SK-N-SH treated with all-trans-retinoic acid at 6 μM for 48 hours (cell line): ENCODE measurements around the gene SNX10.

Experiments
- ATAC-seq: fragments of 200-7000 bp; cut with Tn5 transposase; 3 replicates; pipeline ENCODE4 v1.9.1; 2020; ENCODE audit warnings: mild to moderate bottlenecking, moderate library complexity
- ARNTL ChIP-seq: fragments of 450-650 bp; formaldehyde crosslinking; IDR thresholded peaks from 2 replicates; pipeline ENCODE4 v1.5.0; 2020; ENCODE audit warnings: low read depth, mild to moderate bottlenecking, moderate library complexity, borderline replicate concordance
- BACH2 ChIP-seq: fragments of 250-450 bp; sonication (Bioruptor Pico); IDR thresholded peaks from 2 replicates; pipeline ENCODE4 v1.9.0; 2021; ENCODE audit warnings: mild to moderate bottlenecking, borderline replicate concordance
- CSDC2 ChIP-seq: fragments of 250-450 bp; sonication (Bioruptor Pico); IDR thresholded peaks from 2 replicates; pipeline ENCODE4 v1.5.0; 2020; ENCODE audit warnings: mild to moderate bottlenecking, moderate library complexity
- ESRRG ChIP-seq: fragments of 250-450 bp; sonication (Bioruptor Pico); IDR thresholded peaks from 2 replicates; pipeline ENCODE4 v1.6.1; 2021; ENCODE audit warnings: mild to moderate bottlenecking
- GLIS3 ChIP-seq: fragments of 250-450 bp; sonication (Bioruptor Pico); IDR thresholded peaks from 2 replicates; pipeline ENCODE4 v1.5.0; 2020; ENCODE audit warnings: mild to moderate bottlenecking, moderate library complexity
- ISL1 ChIP-seq: fragments of 250-450 bp; sonication (Bioruptor Pico); IDR thresholded peaks from 2 replicates; pipeline ENCODE4 v2.1.2; 2022; ENCODE audit warnings: mild to moderate bottlenecking, moderate library complexity
- OSR1 ChIP-seq: fragments of 250-450 bp; sonication (Bioruptor Pico); IDR thresholded peaks from 2 replicates; pipeline ENCODE4 v1.8.0; 2022; ENCODE audit warnings: moderate library complexity, mild to moderate bottlenecking, inconsistent platforms
- PPARA ChIP-seq: fragments of 250-450 bp; sonication (Bioruptor Pico); IDR thresholded peaks from 2 replicates; pipeline ENCODE4 v1.5.0; 2020; ENCODE audit warnings: mild to moderate bottlenecking, borderline replicate concordance
- RARB ChIP-seq: fragments of 250-450 bp; sonication (Bioruptor Pico); IDR thresholded peaks from 2 replicates; pipeline ENCODE4 v1.8.0; 2021; ENCODE audit warnings: mild to moderate bottlenecking, moderate library complexity
- SNAI2 ChIP-seq: fragments of 250-450 bp; sonication (Bioruptor Pico); IDR thresholded peaks from 2 replicates; pipeline ENCODE4 v1.5.0; 2020; ENCODE audit warnings: mild to moderate bottlenecking, moderate library complexity
- TCF4 ChIP-seq: fragments of 250-450 bp; sonication (Bioruptor Pico); IDR thresholded peaks from 2 replicates; pipeline ENCODE4 v1.8.0; 2021; ENCODE audit warnings: mild to moderate bottlenecking, moderate library complexity, borderline replicate concordance
- ZC3H10 ChIP-seq: fragments of 250-450 bp; sonication (Bioruptor Pico); IDR thresholded peaks from 2 replicates; pipeline ENCODE4 v1.5.1; 2021; ENCODE audit warnings: mild to moderate bottlenecking, moderate library complexity
- ZFP3 ChIP-seq: fragments of 250-450 bp; sonication (Bioruptor Pico); IDR thresholded peaks from 2 replicates; pipeline ENCODE4 v1.5.0; 2020; ENCODE audit warnings: mild to moderate bottlenecking, moderate library complexity
- ZFP30 ChIP-seq: fragments of 450-650 bp; formaldehyde crosslinking; IDR thresholded peaks from 2 replicates; pipeline ENCODE4 v1.5.0; 2022; ENCODE audit warnings: mild to moderate bottlenecking, moderate library complexity
- ZNF70 ChIP-seq: fragments of 450-650 bp; formaldehyde crosslinking; IDR thresholded peaks from 2 replicates; pipeline ENCODE4 v1.5.0; 2020; ENCODE audit warnings: mild to moderate bottlenecking, moderate library complexity
- ZNF8 ChIP-seq: fragments of 450-650 bp; formaldehyde crosslinking; IDR thresholded peaks from 2 replicates; pipeline ENCODE4 v1.5.0; 2020; ENCODE audit warnings: mild to moderate bottlenecking, moderate library complexity
- TF ChIP-seq, protein P1 (sequence below): fragments of 250-450 bp; sonication (Bioruptor Pico); IDR thresholded peaks from 2 replicates; pipeline ENCODE4 v1.5.1; 2021; ENCODE audit warnings: mild to moderate bottlenecking, moderate library complexity
- TF ChIP-seq, protein P2 (sequence below): fragments of 250-450 bp; sonication (Bioruptor Pico); IDR thresholded peaks from 2 replicates; pipeline ENCODE4 v1.5.1; 2020; ENCODE audit warnings: low read depth, mild to moderate bottlenecking, moderate library complexity
- TF ChIP-seq, protein P3 (sequence below): fragments of 250-450 bp; sonication (Bioruptor Pico); IDR thresholded peaks from 2 replicates; pipeline ENCODE4 v1.5.0; 2020; ENCODE audit warnings: mild to moderate bottlenecking, moderate library complexity
- TF ChIP-seq, protein P4 (sequence below): fragments of 250-450 bp; sonication (Bioruptor Pico); IDR thresholded peaks from 2 replicates; pipeline ENCODE4 v1.8.0; 2020; ENCODE audit warnings: mild to moderate bottlenecking, moderate library complexity, borderline replicate concordance
- TF ChIP-seq, protein P5 (sequence below): fragments of 250-450 bp; sonication (Bioruptor Pico); IDR thresholded peaks from 2 replicates; pipeline ENCODE4 v1.8.0; 2021; ENCODE audit warnings: low read depth, mild to moderate bottlenecking, moderate library complexity, borderline replicate concordance

Gene SNX10

DNA sequence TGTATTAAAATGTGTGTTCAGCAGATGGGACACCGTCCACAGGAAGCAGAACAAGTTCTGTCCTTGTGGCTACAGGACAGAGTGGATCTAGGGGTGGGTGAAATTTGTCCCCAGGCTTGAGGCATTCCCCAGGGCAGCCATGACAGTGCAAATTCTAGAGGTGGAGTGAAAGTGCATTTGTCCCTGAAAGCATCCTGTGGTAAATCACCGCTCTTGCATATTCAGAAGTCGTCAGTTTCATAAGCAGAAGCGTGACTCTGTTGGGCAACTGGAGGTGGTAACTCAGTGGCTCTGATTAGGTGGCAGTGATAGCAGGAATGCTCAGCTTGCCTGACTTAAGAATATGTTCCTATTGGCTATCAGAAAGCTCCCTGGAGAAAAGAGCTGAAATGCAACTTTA is 96.6 kb downstream of the SNX10 start:
- ATAC-seq = no peak
- TF ChIP-seq CSDC2 (CRISPR knock-in tag) (no peak), ZFP3 (CRISPR knock-in tag) (no peak), TCF4 (CRISPR knock-in tag) (no peak), ARNTL (CRISPR knock-in tag) (no peak), OSR1 (CRISPR knock-in tag) (no peak), SNAI2 (CRISPR knock-in tag) (no peak), BACH2 (CRISPR knock-in tag) (no peak), ISL1 (CRISPR knock-in tag) (no peak), ZNF70 (CRISPR knock-in tag) (no peak), GLIS3 (CRISPR knock-in tag) (no peak)
- TF ChIP-seq, protein P1, sequence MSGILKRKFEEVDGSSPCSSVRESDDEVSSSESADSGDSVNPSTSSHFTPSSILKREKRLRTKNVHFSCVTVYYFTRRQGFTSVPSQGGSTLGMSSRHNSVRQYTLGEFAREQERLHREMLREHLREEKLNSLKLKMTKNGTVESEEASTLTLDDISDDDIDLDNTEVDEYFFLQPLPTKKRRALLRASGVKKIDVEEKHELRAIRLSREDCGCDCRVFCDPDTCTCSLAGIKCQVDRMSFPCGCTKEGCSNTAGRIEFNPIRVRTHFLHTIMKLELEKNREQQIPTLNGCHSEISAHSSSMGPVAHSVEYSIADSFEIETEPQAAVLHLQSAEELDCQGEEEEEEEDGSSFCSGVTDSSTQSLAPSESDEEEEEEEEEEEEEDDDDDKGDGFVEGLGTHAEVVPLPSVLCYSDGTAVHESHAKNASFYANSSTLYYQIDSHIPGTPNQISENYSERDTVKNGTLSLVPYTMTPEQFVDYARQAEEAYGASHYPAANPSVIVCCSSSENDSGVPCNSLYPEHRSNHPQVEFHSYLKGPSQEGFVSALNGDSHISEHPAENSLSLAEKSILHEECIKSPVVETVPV = no peak
- TF ChIP-seq, protein P2, sequence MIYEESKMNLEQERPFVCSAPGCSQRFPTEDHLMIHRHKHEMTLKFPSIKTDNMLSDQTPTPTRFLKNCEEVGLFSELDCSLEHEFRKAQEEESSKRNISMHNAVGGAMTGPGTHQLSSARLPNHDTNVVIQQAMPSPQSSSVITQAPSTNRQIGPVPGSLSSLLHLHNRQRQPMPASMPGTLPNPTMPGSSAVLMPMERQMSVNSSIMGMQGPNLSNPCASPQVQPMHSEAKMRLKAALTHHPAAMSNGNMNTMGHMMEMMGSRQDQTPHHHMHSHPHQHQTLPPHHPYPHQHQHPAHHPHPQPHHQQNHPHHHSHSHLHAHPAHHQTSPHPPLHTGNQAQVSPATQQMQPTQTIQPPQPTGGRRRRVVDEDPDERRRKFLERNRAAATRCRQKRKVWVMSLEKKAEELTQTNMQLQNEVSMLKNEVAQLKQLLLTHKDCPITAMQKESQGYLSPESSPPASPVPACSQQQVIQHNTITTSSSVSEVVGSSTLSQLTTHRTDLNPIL (CRISPR knock-in tag) = no peak
- TF ChIP-seq, protein P3, sequence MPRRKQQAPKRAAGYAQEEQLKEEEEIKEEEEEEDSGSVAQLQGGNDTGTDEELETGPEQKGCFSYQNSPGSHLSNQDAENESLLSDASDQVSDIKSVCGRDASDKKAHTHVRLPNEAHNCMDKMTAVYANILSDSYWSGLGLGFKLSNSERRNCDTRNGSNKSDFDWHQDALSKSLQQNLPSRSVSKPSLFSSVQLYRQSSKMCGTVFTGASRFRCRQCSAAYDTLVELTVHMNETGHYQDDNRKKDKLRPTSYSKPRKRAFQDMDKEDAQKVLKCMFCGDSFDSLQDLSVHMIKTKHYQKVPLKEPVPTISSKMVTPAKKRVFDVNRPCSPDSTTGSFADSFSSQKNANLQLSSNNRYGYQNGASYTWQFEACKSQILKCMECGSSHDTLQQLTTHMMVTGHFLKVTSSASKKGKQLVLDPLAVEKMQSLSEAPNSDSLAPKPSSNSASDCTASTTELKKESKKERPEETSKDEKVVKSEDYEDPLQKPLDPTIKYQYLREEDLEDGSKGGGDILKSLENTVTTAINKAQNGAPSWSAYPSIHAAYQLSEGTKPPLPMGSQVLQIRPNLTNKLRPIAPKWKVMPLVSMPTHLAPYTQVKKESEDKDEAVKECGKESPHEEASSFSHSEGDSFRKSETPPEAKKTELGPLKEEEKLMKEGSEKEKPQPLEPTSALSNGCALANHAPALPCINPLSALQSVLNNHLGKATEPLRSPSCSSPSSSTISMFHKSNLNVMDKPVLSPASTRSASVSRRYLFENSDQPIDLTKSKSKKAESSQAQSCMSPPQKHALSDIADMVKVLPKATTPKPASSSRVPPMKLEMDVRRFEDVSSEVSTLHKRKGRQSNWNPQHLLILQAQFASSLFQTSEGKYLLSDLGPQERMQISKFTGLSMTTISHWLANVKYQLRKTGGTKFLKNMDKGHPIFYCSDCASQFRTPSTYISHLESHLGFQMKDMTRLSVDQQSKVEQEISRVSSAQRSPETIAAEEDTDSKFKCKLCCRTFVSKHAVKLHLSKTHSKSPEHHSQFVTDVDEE (CRISPR knock-in tag) = no peak
- TF ChIP-seq, protein P4, sequence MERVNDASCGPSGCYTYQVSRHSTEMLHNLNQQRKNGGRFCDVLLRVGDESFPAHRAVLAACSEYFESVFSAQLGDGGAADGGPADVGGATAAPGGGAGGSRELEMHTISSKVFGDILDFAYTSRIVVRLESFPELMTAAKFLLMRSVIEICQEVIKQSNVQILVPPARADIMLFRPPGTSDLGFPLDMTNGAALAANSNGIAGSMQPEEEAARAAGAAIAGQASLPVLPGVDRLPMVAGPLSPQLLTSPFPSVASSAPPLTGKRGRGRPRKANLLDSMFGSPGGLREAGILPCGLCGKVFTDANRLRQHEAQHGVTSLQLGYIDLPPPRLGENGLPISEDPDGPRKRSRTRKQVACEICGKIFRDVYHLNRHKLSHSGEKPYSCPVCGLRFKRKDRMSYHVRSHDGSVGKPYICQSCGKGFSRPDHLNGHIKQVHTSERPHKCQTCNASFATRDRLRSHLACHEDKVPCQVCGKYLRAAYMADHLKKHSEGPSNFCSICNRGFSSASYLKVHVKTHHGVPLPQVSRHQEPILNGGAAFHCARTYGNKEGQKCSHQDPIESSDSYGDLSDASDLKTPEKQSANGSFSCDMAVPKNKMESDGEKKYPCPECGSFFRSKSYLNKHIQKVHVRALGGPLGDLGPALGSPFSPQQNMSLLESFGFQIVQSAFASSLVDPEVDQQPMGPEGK (CRISPR knock-in tag) = no peak
- TF ChIP-seq, protein P5, sequence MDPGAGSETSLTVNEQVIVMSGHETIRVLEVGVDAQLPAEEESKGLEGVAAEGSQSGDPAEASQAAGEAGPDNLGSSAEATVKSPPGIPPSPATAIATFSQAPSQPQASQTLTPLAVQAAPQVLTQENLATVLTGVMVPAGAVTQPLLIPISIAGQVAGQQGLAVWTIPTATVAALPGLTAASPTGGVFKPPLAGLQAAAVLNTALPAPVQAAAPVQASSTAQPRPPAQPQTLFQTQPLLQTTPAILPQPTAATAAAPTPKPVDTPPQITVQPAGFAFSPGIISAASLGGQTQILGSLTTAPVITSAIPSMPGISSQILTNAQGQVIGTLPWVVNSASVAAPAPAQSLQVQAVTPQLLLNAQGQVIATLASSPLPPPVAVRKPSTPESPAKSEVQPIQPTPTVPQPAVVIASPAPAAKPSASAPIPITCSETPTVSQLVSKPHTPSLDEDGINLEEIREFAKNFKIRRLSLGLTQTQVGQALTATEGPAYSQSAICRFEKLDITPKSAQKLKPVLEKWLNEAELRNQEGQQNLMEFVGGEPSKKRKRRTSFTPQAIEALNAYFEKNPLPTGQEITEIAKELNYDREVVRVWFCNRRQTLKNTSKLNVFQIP (CRISPR knock-in tag) = no peak

DNA sequence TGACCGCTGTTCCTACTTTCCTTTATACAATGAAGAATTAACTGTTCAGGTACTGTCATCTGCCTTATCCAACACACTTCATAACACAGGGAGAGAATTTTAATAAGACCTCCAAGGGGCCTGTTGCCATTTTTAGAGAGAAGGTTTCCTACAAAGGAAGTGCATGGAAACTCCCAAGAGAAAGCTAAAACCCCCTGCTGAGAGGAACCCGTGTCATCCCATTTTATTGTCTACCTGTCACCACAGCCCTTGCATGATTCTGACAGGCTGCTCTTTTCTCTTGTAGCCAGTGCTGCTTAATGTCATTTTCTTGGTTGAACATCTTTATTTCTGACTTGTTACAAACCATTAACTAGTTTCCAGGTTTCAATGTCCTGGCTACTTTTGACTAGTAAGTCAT is 98.4 kb downstream of the SNX10 start:
- ATAC-seq = no peak
- no peak for TF ChIP-seq PPARA (CRISPR knock-in tag)
- TF ChIP-seq, protein P3 (CRISPR knock-in tag) = no peak
- TF ChIP-seq GLIS3 (CRISPR knock-in tag) = no peak
- no peak for TF ChIP-seq ARNTL (CRISPR knock-in tag)
- TF ChIP-seq, protein P4 (CRISPR knock-in tag) = no peak
- TF ChIP-seq ZFP3 (CRISPR knock-in tag) = no peak
- TF ChIP-seq, protein P5 (CRISPR knock-in tag) = no peak
- TF ChIP-seq ZFP30 = no peak
- no peak for TF ChIP-seq RARB (CRISPR knock-in tag)
- TF ChIP-seq BACH2 (CRISPR knock-in tag) = no peak
- TF ChIP-seq, protein P1 = no peak
- no peak for TF ChIP-seq OSR1 (CRISPR knock-in tag)
- TF ChIP-seq ESRRG (CRISPR knock-in tag) = no peak
- TF ChIP-seq ZC3H10 = no peak
- no peak for TF ChIP-seq ISL1 (CRISPR knock-in tag)
- TF ChIP-seq ZNF8 (CRISPR knock-in tag) = no peak
